Measurements from ENCODE around the gene COMMD7. TPM values are rescaled to one million over a fixed set of nuclear protein-coding genes. Genes with fewer than 3 reads are reported as not detected.

The COMMD7 gene
- polyA plus RNA-seq, 3 donors, result 46.2 to 133 (median 120) TPM

DNA sequence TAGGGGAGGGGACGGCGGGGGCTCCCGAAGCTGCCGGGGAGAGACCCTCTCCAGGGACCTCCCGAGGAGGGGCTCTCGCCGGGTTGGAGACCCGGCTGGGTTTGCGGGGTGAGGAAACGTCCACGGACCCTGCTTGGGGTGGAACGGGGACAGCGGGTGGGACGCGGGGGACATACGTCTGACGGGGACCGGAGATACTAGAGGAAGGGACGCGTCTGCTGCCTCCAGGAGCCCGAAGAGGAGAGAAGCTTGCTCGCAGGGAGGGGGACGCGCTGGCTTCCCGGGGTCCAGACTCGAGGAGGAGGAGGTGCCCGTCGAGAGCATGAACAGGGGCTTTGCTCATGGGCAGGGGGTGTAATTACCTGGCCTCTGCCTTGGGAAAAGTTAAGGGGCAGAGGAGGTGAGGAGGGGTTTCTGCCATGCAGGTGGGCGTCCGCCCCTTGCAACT lies 19.5 kb upstream of the COMMD7 start:
- no peaks in the 10 kb centered on the region for H3K36me3 ChIP-seq (replicated peaks in 1 of 2; ENCODE audit: control insufficient read depth in 1 of 2, insufficient read depth in 2 of 2, low read length in 2 of 2)
- H3K27ac Mint-ChIP-seq, result peak overlapping the region in 3 of 7 donors; percentile 38 to 79 (median 53)
- peak overlapping the region; percentile 96 for H2AFZ ChIP-seq (ENCODE audit: insufficient read depth, low read depth, low read length, poor library complexity, severe bottlenecking)
- H3K79me2 ChIP-seq (ENCODE audit: insufficient read depth, low read length), result no peaks in the 10 kb centered on the region
- TF ChIP-seq, protein P1, sequence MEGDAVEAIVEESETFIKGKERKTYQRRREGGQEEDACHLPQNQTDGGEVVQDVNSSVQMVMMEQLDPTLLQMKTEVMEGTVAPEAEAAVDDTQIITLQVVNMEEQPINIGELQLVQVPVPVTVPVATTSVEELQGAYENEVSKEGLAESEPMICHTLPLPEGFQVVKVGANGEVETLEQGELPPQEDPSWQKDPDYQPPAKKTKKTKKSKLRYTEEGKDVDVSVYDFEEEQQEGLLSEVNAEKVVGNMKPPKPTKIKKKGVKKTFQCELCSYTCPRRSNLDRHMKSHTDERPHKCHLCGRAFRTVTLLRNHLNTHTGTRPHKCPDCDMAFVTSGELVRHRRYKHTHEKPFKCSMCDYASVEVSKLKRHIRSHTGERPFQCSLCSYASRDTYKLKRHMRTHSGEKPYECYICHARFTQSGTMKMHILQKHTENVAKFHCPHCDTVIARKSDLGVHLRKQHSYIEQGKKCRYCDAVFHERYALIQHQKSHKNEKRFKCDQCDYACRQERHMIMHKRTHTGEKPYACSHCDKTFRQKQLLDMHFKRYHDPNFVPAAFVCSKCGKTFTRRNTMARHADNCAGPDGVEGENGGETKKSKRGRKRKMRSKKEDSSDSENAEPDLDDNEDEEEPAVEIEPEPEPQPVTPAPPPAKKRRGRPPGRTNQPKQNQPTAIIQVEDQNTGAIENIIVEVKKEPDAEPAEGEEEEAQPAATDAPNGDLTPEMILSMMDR (IDR thresholded peaks at IDR 0.05), result no peak
- no peaks in the 10 kb centered on the region for H3K9me3 ChIP-seq (replicated peaks in 1 of 2; ENCODE audit: control insufficient read depth in 1 of 2, insufficient read depth in 1 of 2, low read length in 2 of 2)
- peaks cover 0 to 18% of the 10 kb centered on the region in 2 donors for H3K27me3 ChIP-seq (ENCODE audit: control insufficient read depth in 2 of 2, insufficient read depth in 2 of 2, low read length in 2 of 2)
- under 1% methylated on average over 28 of the region's 30 CpGs for WGBS (ENCODE audit: insufficient coverage)
- peak overlapping the region; percentile 62 to 89 (median 66) for H3K4me3 ChIP-seq (replicated peaks in 1 of 3; ENCODE audit: low read depth in 2 of 3, low read length in 3 of 3)
- DNase-seq, result peak in 1 of 3 donors; percentile 21
- intact Hi-C loops (cut with micrococcal nuclease), result no loop called here
- no peak overlapping the region for H3K27ac ChIP-seq (ENCODE audit: low read depth in 1 of 2, low read length in 2 of 2)
- H4K20me1 ChIP-seq (ENCODE audit: insufficient read depth, low read length), result no peaks in the 10 kb centered on the region
- H3K9me3 Mint-ChIP-seq, result no peaks in the 10 kb centered on the region
- peak overlapping the region; percentile 72 for H3K9ac ChIP-seq (ENCODE audit: insufficient read depth, low read length, poor library complexity, severe bottlenecking)
- H3K4me2 ChIP-seq (replicated peaks; ENCODE audit: extremely low read depth, low read length, poor library complexity, severe bottlenecking), result peak overlapping the region; percentile 96
- peaks cover 19 to 25% (median 22%) of the 10 kb centered on the region in 3 donors for H3K27me3 Mint-ChIP-seq (ENCODE audit: low read depth in 3 of 3)
- H3K4me1 Mint-ChIP-seq, result peaks cover 27% of the 10 kb centered on the region
- H3K36me3 Mint-ChIP-seq, result peaks cover 0 to 1% of the 10 kb centered on the region in 2 donors
- H3K4me3 Mint-ChIP-seq, result peak overlapping the region; percentile 92 to 98
- H3K4me1 ChIP-seq (ENCODE audit: control insufficient read depth in 1 of 2, insufficient read depth in 2 of 2, low read length in 2 of 2), result peaks cover 25 to 26% of the 10 kb centered on the region in 2 donors

DNA sequence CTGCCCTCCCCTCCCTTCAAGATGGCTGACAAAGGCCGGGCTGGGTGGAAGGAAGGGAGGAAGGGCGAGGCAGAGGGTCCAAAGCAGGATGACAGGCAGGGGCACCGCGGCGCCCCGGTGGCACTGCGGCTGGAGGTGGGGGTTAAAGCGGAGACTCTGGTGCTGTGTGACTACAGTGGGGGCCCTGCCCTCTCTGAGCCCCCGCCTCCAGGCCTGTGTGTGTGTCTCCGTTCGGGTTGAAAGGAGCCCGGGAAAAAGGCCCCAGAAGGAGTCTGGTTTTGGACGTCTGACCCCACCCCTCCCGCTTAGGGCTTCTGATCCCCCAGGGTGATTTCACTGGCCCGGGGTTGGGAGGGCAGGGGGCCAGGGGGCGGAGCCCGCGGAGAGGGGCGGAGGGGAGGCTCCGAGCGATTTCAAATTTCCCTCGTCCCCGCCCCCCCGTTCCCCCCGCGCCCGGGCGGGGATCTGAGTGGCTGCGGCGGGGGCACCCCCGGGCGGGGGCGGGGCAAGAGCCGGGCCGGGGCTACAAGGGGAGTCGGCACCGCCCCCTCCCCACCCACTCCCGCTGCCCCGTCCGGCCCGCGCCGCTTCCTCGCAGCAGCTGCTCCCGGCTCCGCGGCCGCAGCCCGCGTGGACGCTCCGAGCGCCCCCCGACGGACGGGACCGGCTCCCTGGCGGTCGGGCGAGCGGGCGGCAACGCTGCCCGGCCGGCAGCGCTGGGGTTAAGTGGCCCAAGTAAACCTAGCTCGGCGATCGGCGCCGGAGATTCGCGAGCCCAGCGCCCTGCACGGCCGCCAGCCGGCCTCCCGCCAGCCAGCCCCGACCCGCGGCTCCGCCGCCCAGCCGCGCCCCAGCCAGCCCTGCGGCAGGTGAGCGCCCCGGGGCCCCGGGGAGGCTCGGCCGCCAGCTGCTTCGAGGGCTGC lies 18.8 kb upstream of the COMMD7 start, which contains the start of gene DNMT3B:
TSS of gene DNMT3B (plus strand) at position 555 of the 923 bp plus-strand sequence. CDS start 17,939 bp downstream, outside the sequence.
- DNase-seq, result peak; percentile 40 to 48 (median 46)
- H3K4me3 ChIP-seq (replicated peaks in 1 of 3; ENCODE audit: low read depth in 2 of 3, low read length in 3 of 3), result peak within 1 kb of the TSS; percentile 62 to 89 (median 66)
- no peak within 1 kb of the TSS for H3K27ac ChIP-seq (ENCODE audit: low read depth in 1 of 2, low read length in 2 of 2)
- peaks cover 27% of the 10 kb centered on the region for H3K4me1 Mint-ChIP-seq
- H2AFZ ChIP-seq (ENCODE audit: insufficient read depth, low read depth, low read length, poor library complexity, severe bottlenecking), result peak within 1 kb of the TSS; percentile 96
- H3K27me3 Mint-ChIP-seq (ENCODE audit: low read depth in 3 of 3), result peaks cover 19 to 25% (median 21%) of the 10 kb centered on the region in 3 donors
- H3K36me3 Mint-ChIP-seq, result peaks cover 0 to 1% of the 10 kb centered on the region in 2 donors
- no peaks in the 10 kb centered on the region for H3K9me3 ChIP-seq (replicated peaks in 1 of 2; ENCODE audit: control insufficient read depth in 1 of 2, insufficient read depth in 1 of 2, low read length in 2 of 2)
- H4K20me1 ChIP-seq (ENCODE audit: insufficient read depth, low read length), result no peaks in the 10 kb centered on the region
- TF ChIP-seq, protein P1 (IDR thresholded peaks at IDR 0.05), result no peak
- no peaks in the 10 kb centered on the region for H3K9me3 Mint-ChIP-seq
- H3K27ac Mint-ChIP-seq, result peak within 1 kb of the TSS in 3 of 7 donors; percentile 38 to 84 (median 53)
- H3K36me3 ChIP-seq (replicated peaks in 1 of 2; ENCODE audit: control insufficient read depth in 1 of 2, insufficient read depth in 2 of 2, low read length in 2 of 2), result no peaks in the 10 kb centered on the region
- intact Hi-C loops (cut with micrococcal nuclease), result no loop called here
- peak within 1 kb of the TSS; percentile 96 for H3K4me2 ChIP-seq (replicated peaks; ENCODE audit: extremely low read depth, low read length, poor library complexity, severe bottlenecking)
- peak within 1 kb of the TSS; percentile 92 to 98 for H3K4me3 Mint-ChIP-seq
- H3K9ac ChIP-seq (ENCODE audit: insufficient read depth, low read length, poor library complexity, severe bottlenecking), result peak within 1 kb of the TSS; percentile 72
- no peaks in the 10 kb centered on the region for H3K79me2 ChIP-seq (ENCODE audit: insufficient read depth, low read length)
- peaks cover 0 to 18% of the 10 kb centered on the region in 2 donors for H3K27me3 ChIP-seq (ENCODE audit: control insufficient read depth in 2 of 2, insufficient read depth in 2 of 2, low read length in 2 of 2)
- peaks cover 25 to 26% of the 10 kb centered on the region in 2 donors for H3K4me1 ChIP-seq (ENCODE audit: control insufficient read depth in 1 of 2, insufficient read depth in 2 of 2, low read length in 2 of 2)
- WGBS (ENCODE audit: insufficient coverage), result under 1% methylated on average over 68 of the region's 92 CpGs

Data from CD14-positive monocyte (primary cell).